GM18858 (cell line): ENCODE results near the gene ZNF708.
"Not testable (repeated sequence)": the region's sequence is repeated elsewhere in the genome, so short reads cannot be mapped to it uniquely, and the experiment has no call there.

Source experiments
- ATAC-seq: cut with Tn5 transposase; IDR thresholded peaks from one replicate; pipeline ENCODE4 v1.9.1; 2021; ENCODE audit not compliant: unreplicated experiment

ZNF708 gene

DNA sequence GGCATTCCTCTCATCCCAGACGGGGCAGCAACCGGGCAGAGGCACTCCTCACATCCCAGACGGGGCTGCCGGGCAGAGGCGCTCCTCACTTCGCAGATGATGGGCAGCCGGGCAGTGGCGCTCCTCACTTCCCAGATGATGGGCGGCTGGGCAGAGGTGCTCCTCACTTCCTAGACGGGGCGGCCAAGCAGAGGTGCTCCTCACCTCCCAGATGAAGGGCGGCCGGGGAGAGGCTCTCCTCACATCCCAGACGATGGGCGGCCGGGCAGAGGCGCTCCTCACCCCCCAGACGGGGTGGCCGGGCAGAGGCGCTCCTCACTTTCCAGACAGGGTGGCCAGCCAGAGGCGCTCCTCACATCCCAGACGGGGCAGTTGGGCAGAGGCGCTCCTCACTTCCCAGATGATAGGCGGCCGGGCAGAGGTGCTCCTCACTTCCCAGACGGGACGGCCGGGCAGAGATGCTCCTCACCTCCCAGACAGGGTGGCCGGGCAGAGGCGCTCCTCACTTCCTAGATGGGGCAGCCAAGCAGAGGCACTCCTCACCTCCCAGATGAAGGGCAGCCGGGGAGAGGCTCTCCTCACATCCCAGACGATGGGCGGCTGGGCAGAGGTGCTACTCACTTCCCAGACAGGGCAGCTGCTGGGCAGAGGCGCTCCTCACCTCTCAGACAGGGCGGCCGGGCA, 68.9 kb downstream of the ZNF708 start:
- no peak for ATAC-seq

DNA sequence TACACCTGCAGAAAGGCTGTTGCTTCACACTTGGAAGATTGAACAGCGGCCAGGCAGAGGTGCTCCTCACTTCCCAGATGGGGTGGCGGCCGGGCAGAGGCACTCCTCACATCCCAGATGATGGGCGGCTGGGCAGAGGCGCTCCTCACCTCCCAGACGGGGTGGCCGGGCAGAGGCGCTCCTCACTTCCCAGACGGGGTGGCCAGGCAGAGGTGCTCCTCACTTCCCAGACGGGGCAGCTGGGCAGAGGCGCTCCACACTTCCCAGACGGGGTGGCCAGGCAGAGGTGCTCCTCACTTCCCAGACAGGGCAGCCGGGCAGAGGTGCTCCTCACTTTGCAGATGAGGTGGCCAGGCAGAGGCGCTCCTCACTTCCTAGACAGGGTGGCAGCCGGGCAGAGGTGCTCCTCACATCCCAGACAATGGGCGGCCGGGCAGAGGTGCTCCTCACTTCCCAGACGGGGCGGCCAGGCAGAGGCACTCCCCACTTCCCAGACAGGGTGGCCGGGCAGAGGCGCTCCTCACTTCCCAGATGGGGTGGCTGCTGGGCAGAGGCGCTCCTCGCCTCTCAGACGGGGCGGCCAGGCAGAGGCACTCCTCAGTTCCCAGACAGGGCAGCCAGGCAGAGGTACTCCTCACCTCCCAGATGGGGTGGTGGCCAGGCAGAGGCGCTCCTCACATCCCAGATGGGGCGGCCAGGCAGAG, 69.6 kb downstream of the ZNF708 start:
- not testable (repeated sequence) for ATAC-seq

DNA sequence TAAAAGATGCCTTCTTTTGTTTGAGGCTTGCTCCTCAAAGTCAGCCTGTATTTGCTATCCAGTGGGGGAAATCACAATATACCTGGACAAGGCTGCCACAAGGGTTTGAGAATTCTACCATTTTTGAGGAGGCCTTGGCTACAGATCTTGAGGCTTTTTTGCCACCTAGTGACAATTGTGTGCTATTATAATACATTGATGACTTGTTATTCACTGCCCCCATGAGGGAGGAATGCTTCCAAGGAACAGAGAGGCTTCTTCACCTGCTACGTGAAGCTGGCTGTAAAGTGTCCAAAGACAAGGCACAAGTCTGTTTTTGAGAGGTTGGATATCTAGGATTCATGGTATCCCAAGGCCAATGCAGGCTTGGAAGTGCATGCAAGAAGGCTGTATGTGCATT, 72.5 kb downstream of the ZNF708 start:
- ATAC-seq = no peak
